HEK293 (cell line): Measurements from ENCODE around the gene UBALD1.

Experiments
- CTCF ChIA-PET: fragments of 350-600 bp; formaldehyde crosslinking; extraction: SDS; loops from one replicate; lab custom pipeline; 2021; ENCODE audit warnings: antibody characterized with exemption; lab: Yijun Ruan, JAX
- POLR2A ChIA-PET: fragments of 300-600 bp; formaldehyde crosslinking; extraction: SDS; loops from one replicate; lab custom pipeline; 2020; ENCODE audit warnings: antibody characterized with exemption, inconsistent platforms; lab: Yijun Ruan, JAX
- H3K27ac ChIP-seq: fragments of 200-500 bp; sonication (Bioruptor generic); 2 replicates; pipeline ENCODE4 v1.5.1; 2014; ENCODE audit warnings: low read depth, low read length, control low read depth, inconsistent platforms; ENCODE audit errors: extremely low read depth
- H3K36me3 ChIP-seq, 2 experiments: fragments of 200-500 bp in 1 of 2; sonication (Bioruptor generic) in 1 of 2; 1 replicate in 1 of 2; 2 replicates in 1 of 2; pipeline ENCODE4 v1.5.1; 2014 to 2017; ENCODE audit warnings: inconsistent platforms in 2 of 2, low read length in 2 of 2; ENCODE audit not compliant: control insufficient read depth in 2 of 2, insufficient read depth in 1 of 2
- H3K4me1 ChIP-seq: fragments of 200-500 bp; sonication (Bioruptor generic); 2 replicates; pipeline ENCODE4 v1.5.1; 2014; ENCODE audit warnings: mild to moderate bottlenecking, low read length, inconsistent platforms; ENCODE audit not compliant: control insufficient read depth, insufficient read depth
- H3K4me3 ChIP-seq: 2 replicates; pipeline ENCODE4 v1.5.1; 2011; ENCODE audit warnings: low read depth, mild to moderate bottlenecking, control low read depth, low read length, moderate library complexity
- H3K9me3 ChIP-seq: fragments of 200-500 bp; sonication (Bioruptor generic); 2 replicates; pipeline ENCODE4 v1.5.1; 2014; ENCODE audit warnings: low read depth, low read length, inconsistent platforms; ENCODE audit not compliant: control insufficient read depth, insufficient read depth
- EGR2 ChIP-seq: fragments of 450-650 bp; formaldehyde crosslinking; IDR thresholded peaks from 2 replicates; pipeline ENCODE4 v1.5.1; 2016; ENCODE audit warnings: low read depth, missing biosample characterization, missing genetic modification characterization
- ELK4 ChIP-seq: IDR thresholded peaks from 2 replicates; pipeline ENCODE4 v1.6.1; 2011; ENCODE audit warnings: mild to moderate bottlenecking, low read depth, low read length, borderline replicate concordance
- FEZF1 ChIP-seq: fragments of 450-650 bp; formaldehyde crosslinking; IDR thresholded peaks from 2 replicates; pipeline ENCODE4 v1.5.1; 2016; ENCODE audit warnings: missing biosample characterization, missing genetic modification characterization
- SCRT2 ChIP-seq: fragments of 450-650 bp; formaldehyde crosslinking; IDR thresholded peaks from 2 replicates; pipeline ENCODE4 v1.5.1; 2016; ENCODE audit warnings: missing biosample characterization, missing genetic modification characterization
- SP2 ChIP-seq: fragments of 450-650 bp; formaldehyde crosslinking; IDR thresholded peaks from 2 replicates; pipeline ENCODE4 v1.5.1; 2016; ENCODE audit warnings: missing biosample characterization, missing genetic modification characterization
- ZBTB6 ChIP-seq: fragments of 450-650 bp; formaldehyde crosslinking; IDR thresholded peaks from 2 replicates; pipeline ENCODE4 v1.5.1; 2017; ENCODE audit warnings: missing biosample characterization, missing genetic modification characterization
- ZFHX2 ChIP-seq: fragments of 450-650 bp; formaldehyde crosslinking; conservative IDR thresholded peaks from 2 replicates; pipeline ENCODE4 v1.5.1; 2016; ENCODE audit warnings: missing biosample characterization, missing genetic modification characterization
- ZNF10 ChIP-seq: fragments of 450-650 bp; formaldehyde crosslinking; IDR thresholded peaks from 2 replicates; pipeline ENCODE4 v1.5.1; 2017; ENCODE audit warnings: missing biosample characterization, missing genetic modification characterization
- ZNF140 ChIP-seq: fragments of 450-650 bp; formaldehyde crosslinking; IDR thresholded peaks from 2 replicates; pipeline ENCODE4 v1.5.1; 2016; ENCODE audit warnings: missing biosample characterization, missing genetic modification characterization
- ZNF146 ChIP-seq: fragments of 450-650 bp; formaldehyde crosslinking; IDR thresholded peaks from 2 replicates; pipeline ENCODE4 v1.5.1; 2016; ENCODE audit warnings: missing biosample characterization, missing genetic modification characterization
- ZNF214 ChIP-seq: fragments of 450-650 bp; formaldehyde crosslinking; IDR thresholded peaks from 2 replicates; pipeline ENCODE4 v1.5.1; 2017; ENCODE audit warnings: missing biosample characterization, mild to moderate bottlenecking, missing genetic modification characterization, borderline replicate concordance
- ZNF302 ChIP-seq: fragments of 450-650 bp; formaldehyde crosslinking; IDR thresholded peaks from 2 replicates; pipeline ENCODE4 v1.5.1; 2016; ENCODE audit warnings: missing biosample characterization, missing genetic modification characterization, low read depth
- ZNF324 ChIP-seq: fragments of 450-650 bp; formaldehyde crosslinking; IDR thresholded peaks from 2 replicates; pipeline ENCODE4 v1.5.1; 2016; ENCODE audit warnings: missing biosample characterization, missing genetic modification characterization
- ZNF341 ChIP-seq: fragments of 450-650 bp; formaldehyde crosslinking; IDR thresholded peaks from 2 replicates; pipeline ENCODE4; 2016; ENCODE audit warnings: low read depth, missing biosample characterization, missing genetic modification characterization
- ZNF362 ChIP-seq: fragments of 450-650 bp; formaldehyde crosslinking; IDR thresholded peaks from 2 replicates; pipeline ENCODE4 v1.5.1; 2016; ENCODE audit warnings: missing biosample characterization, missing genetic modification characterization
- ZNF555 ChIP-seq: fragments of 450-650 bp; formaldehyde crosslinking; conservative IDR thresholded peaks from 2 replicates; pipeline ENCODE4 v1.5.1; 2017; ENCODE audit warnings: missing biosample characterization, mild to moderate bottlenecking, missing genetic modification characterization, inconsistent platforms
- ZNF639 ChIP-seq: fragments of 450-650 bp; formaldehyde crosslinking; IDR thresholded peaks from 2 replicates; pipeline ENCODE4 v1.5.1; 2016; ENCODE audit warnings: missing biosample characterization, missing genetic modification characterization
- ZNF776 ChIP-seq: fragments of 450-650 bp; formaldehyde crosslinking; IDR thresholded peaks from 2 replicates; pipeline ENCODE4 v1.5.0; 2017; ENCODE audit warnings: missing biosample characterization, missing genetic modification characterization, borderline replicate concordance
- ZSCAN18 ChIP-seq: fragments of 450-650 bp; formaldehyde crosslinking; IDR thresholded peaks from 2 replicates; pipeline ENCODE4 v1.5.1; 2016; ENCODE audit warnings: missing biosample characterization, missing genetic modification characterization
- ZSCAN30 ChIP-seq: fragments of 450-650 bp; IDR thresholded peaks from 2 replicates; pipeline ENCODE4 v1.5.1; 2018; ENCODE audit warnings: missing biosample characterization, mild to moderate bottlenecking, missing genetic modification characterization, moderate library complexity

UBALD1 gene

GRCh38 chr16:4663777-4664465 lies 49.2 kb upstream of the UBALD1 start:
- TF ChIP-seq FEZF1 (tag by site-specific recombination), result no peak
- TF ChIP-seq EGR2, result 0 out of 2 replicates have a peak, but pooled peaks have one; percentile 26
- TF ChIP-seq ZNF214, result no peak
- TF ChIP-seq ZSCAN30 (tag by site-specific recombination), result no peak
- no peak for TF ChIP-seq ZNF140 (tag by site-specific recombination)
- peak; percentile 21; the same call in 1 of the 2 replicates for TF ChIP-seq ZNF341 (tag by site-specific recombination)
- TF ChIP-seq SCRT2, result 0 out of 2 replicates have a peak, but pooled peaks have one; percentile 15
- no peaks in the 10 kb centered on the region for H3K4me1 ChIP-seq
- peaks cover 14 to 78% of the 10 kb centered on the region in 2 experiments; a peak in 2 of 3 replicates for H3K36me3 ChIP-seq
- no peak overlapping the region for H3K4me3 ChIP-seq
- CTCF ChIA-PET, result interaction anchor here (0.6 to 1.0 kb wide), 2 partner anchors 14 to 40 kb away, joined by 3 to 5 read pairs; no protein-coding TSS in a partner anchor
- POLR2A ChIA-PET, result no interaction called here
- no peaks in the 10 kb centered on the region for H3K9me3 ChIP-seq
- H3K27ac ChIP-seq, result no peak overlapping the region

- TF ChIP-seq ELK4 (no peak), ZNF362 (tag by site-specific recombination) (peak; percentile 5; the same call in 1 of the 2 replicates)
- ChIA-PET POLR2A (no interaction called here), CTCF (interaction anchor here (0.6 kb wide), 1 partner anchor 40 kb away, joined by 5 read pairs; no protein-coding TSS in a partner anchor)
- Histone ChIP-seq H3K4me1 (no peaks in the 10 kb centered on the region), H3K4me3 (no peak overlapping the region), H3K9me3 (no peaks in the 10 kb centered on the region), H3K36me3 (peaks cover 13 to 77% of the 10 kb centered on the region in 2 experiments; a peak in 2 of 3 replicates), H3K27ac (no peak overlapping the region)
Measured at GRCh38 chr16:4663465-4663776, 48.7 kb upstream of the UBALD1 start.

- Histone ChIP-seq H3K36me3 (peaks cover 10 to 73% of the 10 kb centered on the region in 2 experiments; a peak in 2 of 3 replicates), H3K27ac (no peak overlapping the region), H3K9me3 (no peaks in the 10 kb centered on the region), H3K4me1 (no peaks in the 10 kb centered on the region), H3K4me3 (no peak overlapping the region)
- TF ChIP-seq ZFHX2 (tag by site-specific recombination) (no peak), ZNF146 (no peak), ZNF302 (tag by site-specific recombination) (no peak), ZNF324 (no peak), ZNF10 (tag by site-specific recombination) (no peak), ZNF555 (no peak), SP2 (tag by site-specific recombination) (no peak)
- CTCF ChIA-PET, result no interaction called here
- POLR2A ChIA-PET, result no interaction called here
Measured at GRCh38 chr16:4661661-4662060, 47.0 kb upstream of the UBALD1 start.

- Histone ChIP-seq H3K4me1 (no peaks in the 10 kb centered on the region), H3K9me3 (no peaks in the 10 kb centered on the region), H3K27ac (no peak overlapping the region), H3K36me3 (peaks cover 9 to 72% of the 10 kb centered on the region in 2 experiments; a peak in 2 of 3 replicates), H3K4me3 (no peak overlapping the region)
- ChIA-PET CTCF (interaction anchor here (0.6 to 1.1 kb wide), 2 partner anchors 10 to 60 kb away, joined by 3 to 6 read pairs; no protein-coding TSS in a partner anchor), POLR2A (no interaction called here)
- TF ChIP-seq ZSCAN18 (no peak), ZFHX2 (tag by site-specific recombination) (peak; percentile 97), ZNF639 (tag by site-specific recombination) (no peak), ZBTB6 (peak; percentile 81; the same call in 1 of the 2 replicates), ZNF776 (tag by site-specific recombination) (no peak)
Measured at GRCh38 chr16:4660454-4661007, 45.8 kb upstream of the UBALD1 start.
